Sigmoid colon (tissue), 7 donors: ENCODE data around the gene RALA. TPM values are rescaled to one million over a fixed set of nuclear protein-coding genes. Genes with fewer than 3 reads are reported as not detected.

Experiments
- DNase-seq: peaks from one replicate; pipeline ENCODE4 v3.0.0-alpha.2; 2019
- H3K27ac ChIP-seq, 4 donors: fragments of 200-600 bp; sonication (generic); one replicate each; pipeline ENCODE4 v1.5.1; 2016 to 2019; ENCODE audit warnings: mild to moderate bottlenecking in 1 of 4
- H3K27me3 ChIP-seq, 3 donors: fragments of 200-600 bp; sonication (generic); one replicate each; pipeline ENCODE4 v1.5.1; 2019; ENCODE audit warnings: mild to moderate bottlenecking in 1 of 3
- H3K36me3 ChIP-seq, 4 donors: fragments of 200-600 bp; sonication (generic); one replicate each; pipeline ENCODE4 v1.5.1; 2016 to 2019
- H3K4me1 ChIP-seq, 4 donors: fragments of 200-600 bp; sonication (generic); one replicate each; pipeline ENCODE4 v1.5.1; 2017 to 2019
- H3K4me3 ChIP-seq, 4 donors: fragments of 200-600 bp; sonication (generic); one replicate each; pipeline ENCODE4 v1.5.1; 2017 to 2019; ENCODE audit warnings: mild to moderate bottlenecking in 2 of 4, moderate library complexity in 1 of 4
- H3K9me3 ChIP-seq, 4 donors: fragments of 200-600 bp in 3 of 4; sonication (generic) in 3 of 4; one replicate each; pipeline versions ENCODE4 v1.5.1 to v1.6.1; 2013 to 2019
- EP300 ChIP-seq, 4 donors: sonication (generic); formaldehyde crosslinking; IDR thresholded peaks; one replicate each; pipeline ENCODE4 v1.6.1; 2017; ENCODE audit warnings: antibody characterized with exemption in 4 of 4
- POLR2A ChIP-seq, 2 donors: fragments of 450-650 bp; IDR thresholded peaks; one replicate each; pipeline ENCODE4 v1.6.1; 2016; ENCODE audit warnings: antibody characterized with exemption in 2 of 2, mild to moderate bottlenecking in 2 of 2, moderate library complexity in 2 of 2
- POLR2AphosphoS5 ChIP-seq, 4 donors: sonication (generic); formaldehyde crosslinking; IDR thresholded peaks; one replicate each; pipeline ENCODE4 v1.6.1; 2017; ENCODE audit warnings: antibody characterized with exemption in 4 of 4
- WGBS, 2 donors: extraction: QIAGEN DNeasy Blood & Tissue Kit; methylation state at CpG; one replicate each; pipeline ENCODE4 v1.1.7; 2013; 5-methylcytosine and 5-hydroxymethylcytosine counted together
- intact Hi-C: fragments of 100-400 bp; cut with DNase I; formaldehyde crosslinking; loops from one replicate; pipeline ENCODE4 v1.15.1; 2023
- polyA plus RNA-seq, 3 donors: library from polyadenylated mRNA; stranded (reverse); fragments of 200-250 nt; gene quantifications; one replicate each; pipeline ENCODE4 v1.2.3, GENCODE V29; 2013
- total RNA-seq, 4 donors: library from RNA; depleted of rRNA; stranded (reverse); fragments of >200 nt; gene quantifications; one replicate each; pipeline ENCODE4 v1.1.0, GENCODE V29; 2016
- TF ChIP-seq, protein P1 (sequence below), 4 experiments: fragments of 450-650 bp in 3 of 4; fragments of 200-600 bp in 1 of 4; IDR thresholded peaks; one replicate each; pipeline ENCODE4 v1.5.1; 2016 to 2019; ENCODE audit warnings: antibody characterized with exemption in 4 of 4, mild to moderate bottlenecking in 3 of 4, moderate library complexity in 2 of 4
- donor health status: healthy with polysubstance abuse.
- donor health status: Bipolar disorder and iron deficiency.
- donor health status: healthy.

Gene RALA
- total and polyA plus RNA-seq, 7 donors: 11.5 to 68.0 (median 19.6) TPM

DNA sequence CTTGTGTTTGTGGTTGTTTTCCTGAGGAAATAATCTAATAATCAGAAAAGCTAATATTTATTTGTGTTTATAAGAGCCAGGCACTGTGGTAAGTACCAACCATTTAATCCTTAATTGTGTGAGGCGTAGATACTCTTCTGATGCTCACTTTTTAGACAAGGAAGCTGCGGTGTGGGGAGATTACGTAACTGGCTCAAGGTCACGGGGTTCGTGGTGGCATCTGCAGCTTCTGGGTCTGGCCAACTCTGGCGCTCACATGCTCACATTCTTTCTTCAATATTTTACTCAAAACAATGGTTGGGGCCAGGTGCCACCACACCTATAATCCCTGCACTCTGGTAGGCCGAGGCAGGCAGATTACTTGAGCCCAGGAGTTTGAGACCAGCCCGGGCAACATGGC is 77.6 kb downstream of the RALA start:
- intact Hi-C loops: no loop called here
- TF ChIP-seq, protein P1, sequence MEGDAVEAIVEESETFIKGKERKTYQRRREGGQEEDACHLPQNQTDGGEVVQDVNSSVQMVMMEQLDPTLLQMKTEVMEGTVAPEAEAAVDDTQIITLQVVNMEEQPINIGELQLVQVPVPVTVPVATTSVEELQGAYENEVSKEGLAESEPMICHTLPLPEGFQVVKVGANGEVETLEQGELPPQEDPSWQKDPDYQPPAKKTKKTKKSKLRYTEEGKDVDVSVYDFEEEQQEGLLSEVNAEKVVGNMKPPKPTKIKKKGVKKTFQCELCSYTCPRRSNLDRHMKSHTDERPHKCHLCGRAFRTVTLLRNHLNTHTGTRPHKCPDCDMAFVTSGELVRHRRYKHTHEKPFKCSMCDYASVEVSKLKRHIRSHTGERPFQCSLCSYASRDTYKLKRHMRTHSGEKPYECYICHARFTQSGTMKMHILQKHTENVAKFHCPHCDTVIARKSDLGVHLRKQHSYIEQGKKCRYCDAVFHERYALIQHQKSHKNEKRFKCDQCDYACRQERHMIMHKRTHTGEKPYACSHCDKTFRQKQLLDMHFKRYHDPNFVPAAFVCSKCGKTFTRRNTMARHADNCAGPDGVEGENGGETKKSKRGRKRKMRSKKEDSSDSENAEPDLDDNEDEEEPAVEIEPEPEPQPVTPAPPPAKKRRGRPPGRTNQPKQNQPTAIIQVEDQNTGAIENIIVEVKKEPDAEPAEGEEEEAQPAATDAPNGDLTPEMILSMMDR (IDR thresholded peaks at IDR 0.05): no peak
- no peak for TF ChIP-seq POLR2AphosphoS5 (IDR thresholded peaks at IDR 0.05)
- no peak for TF ChIP-seq POLR2A (IDR thresholded peaks at IDR 0.05)
- no peak for TF ChIP-seq EP300 (IDR thresholded peaks at IDR 0.05)
- no peak overlapping the region for H3K4me3 ChIP-seq
- DNase-seq: peak; percentile 69
- H3K9me3 ChIP-seq: no peaks in the 10 kb centered on the region
- H3K27me3 ChIP-seq: no peaks in the 10 kb centered on the region
- no peak overlapping the region for H3K27ac ChIP-seq
- H3K4me1 ChIP-seq: peaks cover 0 to 6% (median 0%) of the 10 kb centered on the region in 4 donors
- WGBS, 2 donors: 92 to 96% methylated on average over 8 of the region's 8 CpGs
- H3K36me3 ChIP-seq: peaks cover 0 to 36% (median 4%) of the 10 kb centered on the region in 4 donors

DNA sequence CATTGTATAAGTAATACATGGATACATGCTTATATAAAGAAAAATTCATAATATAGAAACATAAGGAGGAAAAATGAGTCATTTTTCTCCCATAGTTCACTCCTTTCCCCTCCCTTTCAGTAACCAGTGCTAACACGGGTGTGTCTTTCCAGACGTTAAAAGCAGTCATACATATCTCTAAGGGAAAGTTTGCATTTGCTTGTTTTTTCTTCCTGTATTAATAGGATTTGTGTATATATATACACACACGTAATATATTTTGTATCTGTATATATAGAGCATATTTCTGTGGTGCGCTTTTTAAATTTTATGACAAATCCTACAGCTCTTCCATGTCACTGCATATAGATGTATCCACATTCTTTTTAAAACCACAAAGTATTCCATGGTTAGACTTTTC is 78.8 kb downstream of the RALA start:
- Histone ChIP-seq H3K27ac (no peak overlapping the region), H3K9me3 (no peaks in the 10 kb centered on the region), H3K36me3 (peaks cover 0 to 41% (median 4%) of the 10 kb centered on the region in 4 donors), H3K4me1 (peaks cover 0 to 5% (median 0%) of the 10 kb centered on the region in 4 donors), H3K27me3 (no peaks in the 10 kb centered on the region), H3K4me3 (no peak overlapping the region)
- no peak for TF ChIP-seq EP300 (IDR thresholded peaks at IDR 0.05)
- TF ChIP-seq POLR2AphosphoS5 (IDR thresholded peaks at IDR 0.05): no peak
- TF ChIP-seq, protein P1 (IDR thresholded peaks at IDR 0.05): no peak
- no peak for TF ChIP-seq POLR2A (IDR thresholded peaks at IDR 0.05)
- no peak for DNase-seq
- 28 to 65% methylated on average over 4 of the region's 4 CpGs for WGBS, 2 donors
- intact Hi-C loops: no loop called here

DNA sequence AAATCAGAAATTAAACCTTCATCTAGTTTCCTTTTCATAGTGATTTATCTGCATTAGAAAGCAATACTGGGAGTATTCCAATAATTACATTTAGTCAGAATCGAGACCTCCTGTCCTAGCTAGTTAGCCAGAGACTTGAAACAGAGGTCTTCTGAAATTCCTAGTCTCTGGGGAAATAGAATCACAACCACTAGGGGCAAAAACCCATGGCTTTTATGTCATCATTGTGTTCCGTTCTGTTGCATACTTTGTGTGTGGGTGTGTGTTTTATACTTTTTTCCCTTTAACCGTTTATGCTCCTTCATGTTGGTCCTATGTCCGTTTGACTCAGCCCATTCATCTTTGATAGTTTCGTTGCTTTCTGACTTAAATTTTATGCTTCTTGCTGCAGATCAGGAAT is 79.8 kb downstream of the RALA start:
- no peaks in the 10 kb centered on the region for H3K4me1 ChIP-seq
- H3K36me3 ChIP-seq: peaks cover 0 to 42% (median 4%) of the 10 kb centered on the region in 4 donors
- no peaks in the 10 kb centered on the region for H3K9me3 ChIP-seq
- TF ChIP-seq, protein P1 (IDR thresholded peaks at IDR 0.05): no peak
- TF ChIP-seq POLR2AphosphoS5 (IDR thresholded peaks at IDR 0.05): no peak
- no peak for TF ChIP-seq EP300 (IDR thresholded peaks at IDR 0.05)
- H3K27me3 ChIP-seq: no peaks in the 10 kb centered on the region
- H3K27ac ChIP-seq: no peak overlapping the region
- 76 to 79% methylated on average over 5 of the region's 5 CpGs for WGBS, 2 donors
- intact Hi-C loops: no loop called here
- DNase-seq: no peak
- no peak overlapping the region for H3K4me3 ChIP-seq

DNA sequence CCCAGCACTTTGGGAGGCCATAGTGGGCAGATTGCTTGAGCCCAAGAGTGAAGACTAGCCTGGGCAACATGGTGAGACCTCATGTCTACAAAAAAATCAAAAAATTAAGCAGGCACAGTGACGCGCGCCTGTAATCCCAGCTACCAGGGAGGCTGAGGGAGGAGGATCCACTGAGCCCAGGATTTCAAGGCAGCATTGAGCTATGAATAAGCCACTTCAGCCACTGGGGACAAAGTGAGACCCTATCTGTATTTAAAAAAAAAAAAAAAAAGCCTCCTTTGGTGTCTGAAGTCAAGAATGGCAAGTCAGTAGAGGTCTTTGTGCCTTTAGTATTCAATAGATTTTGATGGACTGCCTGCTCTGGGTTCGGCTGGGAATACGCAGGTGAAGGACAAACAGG is 85.7 kb downstream of the RALA start:
- intact Hi-C loops: no loop called here
- no peak overlapping the region for H3K4me3 ChIP-seq
- H3K36me3 ChIP-seq: peaks cover 0 to 19% (median 0%) of the 10 kb centered on the region in 4 donors
- peaks cover 0 to 5% (median 1%) of the 10 kb centered on the region in 4 donors for H3K9me3 ChIP-seq
- 96 to 97% methylated on average over 5 of the region's 5 CpGs for WGBS, 2 donors
- H3K27ac ChIP-seq: no peak overlapping the region
- no peaks in the 10 kb centered on the region for H3K27me3 ChIP-seq
- DNase-seq: no peak
- TF ChIP-seq, protein P1 (IDR thresholded peaks at IDR 0.05): no peak
- TF ChIP-seq POLR2AphosphoS5 (IDR thresholded peaks at IDR 0.05) (no peak), POLR2A (IDR thresholded peaks at IDR 0.05) (no peak), EP300 (IDR thresholded peaks at IDR 0.05) (no peak)
- H3K4me1 ChIP-seq: peaks cover 0 to 12% (median 9%) of the 10 kb centered on the region in 4 donors

DNA sequence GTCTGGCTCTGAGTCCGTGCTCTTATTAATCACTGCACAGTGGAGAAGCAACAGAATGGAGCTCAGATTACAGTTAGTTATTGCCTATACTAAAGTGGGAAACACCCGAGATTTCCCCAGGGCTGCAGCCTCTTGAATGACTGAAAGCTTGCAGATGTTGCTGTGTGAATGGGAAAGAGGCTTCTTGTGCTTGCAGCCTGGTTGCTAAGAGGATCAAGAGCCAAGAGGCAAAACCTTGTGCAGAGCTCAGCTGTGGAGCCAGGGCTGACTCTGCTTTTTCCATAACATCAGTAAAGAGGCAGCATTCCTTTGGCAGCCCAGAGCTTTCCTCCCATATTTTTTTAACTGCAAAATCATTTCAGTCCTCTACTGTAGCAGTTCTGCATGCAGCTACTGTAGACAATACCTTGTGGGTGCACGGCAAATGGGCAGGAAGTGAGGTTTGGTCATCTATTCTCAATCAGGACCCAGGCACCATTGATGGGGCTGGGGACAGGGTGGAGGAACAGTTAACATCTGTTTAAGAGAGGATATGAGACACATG is 86.5 kb downstream of the RALA start:
- peak; percentile 67 for DNase-seq
- 37 to 54% methylated on average over 3 of the region's 3 CpGs for WGBS, 2 donors

More for the DNA sequence above, 86.5 kb downstream of the RALA start:
- peaks cover 0 to 12% (median 6%) of the 10 kb centered on the region in 4 donors for H3K9me3 ChIP-seq
- H3K4me3 ChIP-seq: no peak overlapping the region
- peaks cover 0 to 12% (median 9%) of the 10 kb centered on the region in 4 donors for H3K4me1 ChIP-seq
- H3K36me3 ChIP-seq: peaks cover 0 to 19% (median 0%) of the 10 kb centered on the region in 4 donors
- intact Hi-C loops: no loop called here
- TF ChIP-seq, protein P1 (IDR thresholded peaks at IDR 0.05): no peak
- TF ChIP-seq EP300 (IDR thresholded peaks at IDR 0.05) (no peak), POLR2AphosphoS5 (IDR thresholded peaks at IDR 0.05) (peak in 2 of 4 donors; percentile 13 to 27), POLR2A (IDR thresholded peaks at IDR 0.05) (no peak)
- no peaks in the 10 kb centered on the region for H3K27me3 ChIP-seq
- no peak overlapping the region for H3K27ac ChIP-seq
